ENCODE results near the gene AMDHD2.

- TF ChIP-seq CTCF (IDR thresholded peaks at IDR 0.05 in 4 of 5, conservative IDR thresholded peaks at IDR 0.05 in 1 of 5) (no peak), POLR2A (IDR thresholded peaks at IDR 0.05) (no peak)
Measured at GRCh38 chr16:2487517-2487842, 32.7 kb upstream of the AMDHD2 start.
